Kidney (tissue), 14 donors: ENCODE results near the gene PCSK5. TPM values are rescaled to one million over a fixed set of nuclear protein-coding genes. Genes with fewer than 3 reads are reported as not detected.

Experiments used
- DNase-seq, 5 donors: peaks; one replicate each; pipeline ENCODE4 v3.0.0-alpha.2; 2013 to 2020
- FAIRE-seq: peaks from 2 replicates; lab custom pipeline; 2012; peaks lifted over from hg19 to GRCh38; lab: Jason Lieb, UNC
- H3K27ac ChIP-seq, 2 donors: one replicate each; pipeline ENCODE4 v1.7.0; 2013; ENCODE audit warnings: low read depth in 2 of 2, low read length in 2 of 2, inconsistent platforms in 1 of 2
- H3K27me3 ChIP-seq: one replicate; pipeline ENCODE4 v1.7.1; 2013; ENCODE audit warnings: low read length, inconsistent platforms; ENCODE audit not compliant: control insufficient read depth, insufficient read depth
- H3K36me3 ChIP-seq, 3 donors: one replicate each; pipeline versions ENCODE4 v1.7.0 to v1.7.1; 2013; ENCODE audit warnings: low read length in 3 of 3, control low read depth in 1 of 3, inconsistent platforms in 1 of 3; ENCODE audit not compliant: insufficient read depth in 3 of 3, control insufficient read depth in 2 of 3
- H3K4me1 ChIP-seq, 3 donors: one replicate each; pipeline versions ENCODE4 v1.7.0 to v1.7.1; 2013; ENCODE audit warnings: low read length in 3 of 3, inconsistent platforms in 1 of 3, low read depth in 1 of 3; ENCODE audit not compliant: control insufficient read depth in 2 of 3, insufficient read depth in 2 of 3
- H3K4me3 ChIP-seq, 3 donors: one replicate each; pipeline versions ENCODE4 v1.7.0 to v1.8.1; 2013; ENCODE audit warnings: low read length in 3 of 3, control low read depth in 1 of 3, inconsistent platforms in 1 of 3
- H3K9ac ChIP-seq, 3 donors: one replicate each; pipeline versions ENCODE4 v1.7.0 to v1.7.1; 2013; ENCODE audit warnings: low read length in 3 of 3, control low read depth in 1 of 3, inconsistent platforms in 1 of 3
- H3K9me3 ChIP-seq, 3 donors: one replicate each; pipeline versions ENCODE4 v1.7.0 to v1.7.1; 2013; ENCODE audit warnings: low read length in 3 of 3, control low read depth in 1 of 3, inconsistent platforms in 1 of 3; ENCODE audit not compliant: control insufficient read depth in 2 of 3, insufficient read depth in 1 of 3
- CTCF ChIP-seq: IDR thresholded peaks from 3 replicates; pipeline ENCODE4 v1.5.1; 2012; ENCODE audit warnings: mild to moderate bottlenecking, moderate library complexity, borderline replicate concordance; ENCODE audit not compliant: insufficient read depth; ENCODE audit errors: extremely low read depth
- intact Hi-C: fragments of 100-400 bp; cut with DNase I; formaldehyde crosslinking; loops from one replicate; pipeline ENCODE4 v1.11.1; 2022
- polyA plus RNA-seq: library from polyadenylated mRNA; stranded (reverse); fragments of 350-450 nt; fragmentation: Illumina TruSeq; extraction: RNeasy Lipid Tissue Mini Kit (QIAGEN cat#74804); gene quantifications from one replicate; pipeline ENCODE4 v1.2.3, GENCODE V29; 2014; ENCODE audit warnings: low read depth, low replicate concordance; ENCODE audit not compliant: insufficient read depth
- total RNA-seq: library from RNA; stranded (reverse); fragmentation: NEBNext Ultra II Directional; extraction: Animal tissue kit (Norgen Biotek cat#: 25700); gene quantifications from one replicate; pipeline ENCODE4 v1.2.1, GENCODE V29; 2021
- donor health status: control.
- donor health status: control.
- donor health status: control.
- donor health status: control.
- donor health status: control.
- donor health status: DM: yes; HTN: yes; CAD: no.
- donor health status: Normal renal cell carcinoma (clear cell type).

The PCSK5 gene
- total and polyA plus RNA-seq, 2 donors from 2014 or later, result 1.6 to 14.7 TPM

- DNase-seq, result peak in 4 of 5 donors; percentile 39 to 79 (median 67)
- FAIRE-seq, result no peak
- peak overlapping the region; percentile 52 to 74 for H3K27ac ChIP-seq
- TF ChIP-seq CTCF, result no peak
- peak overlapping the region; percentile 55 to 63 (median 58) for H3K9ac ChIP-seq
- H3K4me1 ChIP-seq, result peaks cover 4 to 10% (median 6%) of the 10 kb centered on the region in 3 donors
- no peaks in the 10 kb centered on the region for H3K36me3 ChIP-seq
- no peaks in the 10 kb centered on the region for H3K27me3 ChIP-seq
- no peaks in the 10 kb centered on the region for H3K9me3 ChIP-seq
- intact Hi-C loops, result no loop called here
- peak overlapping the region; percentile 73 to 96 (median 95) for H3K4me3 ChIP-seq
Observed at GRCh38 chr9:75891771-75892215, 1.3 kb downstream of the PCSK5 start.

GRCh38 chr9:75892216-75892911 is 1.9 kb downstream of the PCSK5 start:
- Histone ChIP-seq H3K4me3 (peak overlapping the region; percentile 73 to 96 (median 95)), H3K27ac (peak overlapping the region in 1 of 2 donors; percentile 24), H3K9ac (peak overlapping the region in 2 of 3 donors; percentile 55 to 63), H3K9me3 (no peaks in the 10 kb centered on the region), H3K36me3 (no peaks in the 10 kb centered on the region), H3K4me1 (peaks cover 4 to 10% (median 6%) of the 10 kb centered on the region in 3 donors), H3K27me3 (no peaks in the 10 kb centered on the region)
- DNase-seq (peak in 4 of 5 donors; percentile 71 to 83 (median 76)), FAIRE-seq (no peak)
- no peak for TF ChIP-seq CTCF
- intact Hi-C loops, result no loop called here

- H3K9me3 ChIP-seq, result no peaks in the 10 kb centered on the region
- peak overlapping the region in 1 of 3 donors; percentile 7 for H3K9ac ChIP-seq
- peak overlapping the region; percentile 1 to 96 (median 95) for H3K4me3 ChIP-seq
- no peak for TF ChIP-seq CTCF
- H3K4me1 ChIP-seq, result peaks cover 4 to 10% (median 6%) of the 10 kb centered on the region in 3 donors
- peak overlapping the region in 1 of 2 donors; percentile 24 for H3K27ac ChIP-seq
- FAIRE-seq (no peak), DNase-seq (peak in 1 of 5 donors; percentile 30)
- H3K36me3 ChIP-seq, result no peaks in the 10 kb centered on the region
- H3K27me3 ChIP-seq, result no peaks in the 10 kb centered on the region
- intact Hi-C loops, result no loop called here
Observed at GRCh38 chr9:75893106-75893505, 2.6 kb downstream of the PCSK5 start.
